Skin of body (tissue), 2 donors: Measurements from ENCODE around the gene FITM1. TPM values are rescaled to one million over a fixed set of nuclear protein-coding genes. Genes with fewer than 3 reads are reported as not detected.

Experiments
- DNase-seq: peaks from one replicate; lab custom pipeline; 2025; lab: John Stamatoyannopoulos, UW
- total RNA-seq: library from RNA; depleted of rRNA; stranded (reverse); fragments of >200 nt; gene quantifications from one replicate; pipeline ENCODE4 v1.2.3, GENCODE V29; 2014

The FITM1 gene
- total RNA-seq, 1 donor from 2014 or later: 13.0 TPM

GRCh38 chr14:24160850-24161804 lies 30.7 kb downstream of the FITM1 start, which contains the start of gene IRF9:
IRF9 (plus strand) TSS chr14:24161265; CDS start chr14:24162145, 880 bp downstream.
- DNase-seq: peak; percentile 98

GRCh38 chr14:24162093-24162492 lies 31.6 kb downstream of the FITM1 start:
- no peak for DNase-seq

- no peak for DNase-seq
Measured at GRCh38 chr14:24164518-24164991, 34.1 kb downstream of the FITM1 start.

- DNase-seq: no peak
Measured at GRCh38 chr14:24165785-24166184, 35.3 kb downstream of the FITM1 start.

- no peak for DNase-seq
Measured at GRCh38 chr14:24167469-24168114, 37.1 kb downstream of the FITM1 start.

GRCh38 chr14:24171422-24172260 lies 41.2 kb downstream of the FITM1 start, which contains the start of gene REC8:
REC8 (plus strand) TSS chr14:24172080; CDS start chr14:24172553, 473 bp downstream.
- peak; percentile 87 for DNase-seq

GRCh38 chr14:24172261-24172860 lies 41.9 kb downstream of the FITM1 start:
- no peak for DNase-seq

GRCh38 chr14:24172871-24173281 lies 42.4 kb downstream of the FITM1 start:
- no peak for DNase-seq

- DNase-seq: no peak
Measured at GRCh38 chr14:24176599-24176998, 46.1 kb downstream of the FITM1 start.

GRCh38 chr14:24177041-24177825 lies 46.8 kb downstream of the FITM1 start:
- no peak for DNase-seq

GRCh38 chr14:24177891-24178290 lies 47.4 kb downstream of the FITM1 start:
- DNase-seq: no peak

- DNase-seq: no peak
Measured at GRCh38 chr14:24178399-24179178, 48.1 kb downstream of the FITM1 start.

GRCh38 chr14:24179294-24179960 lies 49.0 kb downstream of the FITM1 start:
- DNase-seq: no peak

GRCh38 chr14:24179961-24180796 lies 49.7 kb downstream of the FITM1 start:
- DNase-seq: no peak

- DNase-seq: no peak
Measured at GRCh38 chr14:24181371-24182077, 51.1 kb downstream of the FITM1 start.
